GM21528 (cell line): ENCODE measurements around the gene BCR.

Source experiments
- ATAC-seq: cut with Tn5 transposase; IDR thresholded peaks from one replicate; pipeline ENCODE4 v1.9.1; 2021; ENCODE audit warnings: mild to moderate bottlenecking, moderate library complexity; ENCODE audit not compliant: unreplicated experiment, low FRiP score

Gene BCR

GRCh38 chr22:23215294-23216241 is 35.3 kb downstream of the BCR start:
- ATAC-seq, result no peak

GRCh38 chr22:23216461-23217170 is 36.3 kb downstream of the BCR start:
- no peak for ATAC-seq

GRCh38 chr22:23217171-23218052 is 37.1 kb downstream of the BCR start:
- no peak for ATAC-seq

- no peak for ATAC-seq
These were observed 38.0 kb downstream of the BCR start for GRCh38 chr22:23218053-23218866.

GRCh38 chr22:23218867-23219251 is 38.5 kb downstream of the BCR start:
- no peak for ATAC-seq

GRCh38 chr22:23219317-23219716 is 39.0 kb downstream of the BCR start:
- no peak for ATAC-seq

GRCh38 chr22:23219822-23220484 is 39.6 kb downstream of the BCR start:
- ATAC-seq, result peak; percentile 56

GRCh38 chr22:23220485-23221350 is 40.4 kb downstream of the BCR start:
- ATAC-seq, result no peak

GRCh38 chr22:23221351-23221804 is 41.1 kb downstream of the BCR start:
- no peak for ATAC-seq

- no peak for ATAC-seq
These were observed 41.9 kb downstream of the BCR start for GRCh38 chr22:23222033-23222792.

GRCh38 chr22:23222793-23223568 is 42.7 kb downstream of the BCR start:
- no peak for ATAC-seq

- ATAC-seq, result no peak
These were observed 43.4 kb downstream of the BCR start for GRCh38 chr22:23223569-23224317.

GRCh38 chr22:23224846-23225245 is 44.5 kb downstream of the BCR start:
- no peak for ATAC-seq

- ATAC-seq, result no peak
These were observed 45.0 kb downstream of the BCR start for GRCh38 chr22:23225337-23225723.

- no peak for ATAC-seq
These were observed 45.6 kb downstream of the BCR start for GRCh38 chr22:23225724-23226496.

GRCh38 chr22:23226497-23226850 is 46.2 kb downstream of the BCR start:
- no peak for ATAC-seq
